Liver (tissue), 9 donors: Measurements from ENCODE around the gene FADS3. TPM values are rescaled to one million over a fixed set of nuclear protein-coding genes. Genes with fewer than 3 reads are reported as not detected.

Source experiments
- DNase-seq: peaks from one replicate; pipeline ENCODE4 v3.0.0-alpha.2; 2017; ENCODE audit warnings: low spot score
- H3K27ac ChIP-seq, 2 donors: one replicate each; pipeline ENCODE4 v1.7.0; 2013; ENCODE audit warnings: inconsistent platforms in 2 of 2, low read length in 2 of 2, control low read depth in 1 of 2, low read depth in 1 of 2, mild to moderate bottlenecking in 1 of 2
- H3K27me3 ChIP-seq, 4 donors: one replicate each; pipeline versions ENCODE4 v1.6.1 to v1.7.0; 2013; ENCODE audit warnings: low read length in 3 of 4, inconsistent platforms in 1 of 4, mild to moderate bottlenecking in 1 of 4, moderate library complexity in 1 of 4; ENCODE audit not compliant: control insufficient read depth in 4 of 4, insufficient read depth in 4 of 4
- H3K36me3 ChIP-seq, 4 donors: one replicate each; pipeline versions ENCODE4 v1.6.1 to v1.7.0; 2013; ENCODE audit warnings: low read length in 3 of 4, mild to moderate bottlenecking in 3 of 4, low read depth in 1 of 4, moderate library complexity in 1 of 4; ENCODE audit not compliant: control insufficient read depth in 4 of 4, insufficient read depth in 3 of 4
- H3K4me1 ChIP-seq, 4 donors: one replicate each; pipeline versions ENCODE4 v1.6.1 to v1.7.0; 2013; ENCODE audit warnings: low read length in 3 of 4, mild to moderate bottlenecking in 3 of 4, moderate library complexity in 1 of 4; ENCODE audit not compliant: control insufficient read depth in 4 of 4, insufficient read depth in 4 of 4
- H3K4me3 ChIP-seq, 3 donors: one replicate each; pipeline versions ENCODE4 v1.6.1 to v1.7.0; 2013; ENCODE audit warnings: low read length in 3 of 3, control low read depth in 1 of 3, low read depth in 1 of 3, mild to moderate bottlenecking in 1 of 3
- H3K9ac ChIP-seq, 2 donors: one replicate each; pipeline ENCODE4 v1.7.0; 2013; ENCODE audit warnings: low read length in 2 of 2, mild to moderate bottlenecking in 2 of 2, moderate library complexity in 2 of 2, control low read depth in 1 of 2, low read depth in 1 of 2
- H3K9me3 ChIP-seq, 4 donors: one replicate each; pipeline versions ENCODE4 v1.6.1 to v1.7.0; 2013; ENCODE audit warnings: low read length in 3 of 4; ENCODE audit not compliant: control insufficient read depth in 4 of 4
- EGR1 ChIP-seq, 2 donors: IDR thresholded peaks; 2 replicates each; pipeline ENCODE4 v1.6.1; 2016 to 2018; ENCODE audit warnings: antibody characterized with exemption in 2 of 2, low read depth in 2 of 2
- FOXA1 ChIP-seq: IDR thresholded peaks from 2 replicates; pipeline ENCODE4 v1.6.1; 2016; ENCODE audit warnings: antibody characterized with exemption
- FOXA2 ChIP-seq: IDR thresholded peaks from 2 replicates; pipeline ENCODE4 v1.6.1; 2016; ENCODE audit warnings: antibody characterized with exemption
- GABPA ChIP-seq, 2 donors: IDR thresholded peaks in 1 of 2; conservative IDR thresholded peaks in 1 of 2; 2 replicates each; pipeline ENCODE4 v1.6.1; 2016; ENCODE audit warnings: antibody characterized with exemption in 2 of 2, mild to moderate bottlenecking in 1 of 2, moderate library complexity in 1 of 2
- HNF4A ChIP-seq, 2 donors: conservative IDR thresholded peaks; 2 replicates each; pipeline ENCODE4 v1.6.1; 2016; ENCODE audit warnings: antibody characterized with exemption in 2 of 2, mild to moderate bottlenecking in 2 of 2
- HNF4G ChIP-seq: IDR thresholded peaks from 2 replicates; pipeline ENCODE4 v1.6.1; 2016; ENCODE audit warnings: antibody characterized with exemption
- JUND ChIP-seq, 2 donors: IDR thresholded peaks; 2 replicates each; pipeline ENCODE4 v1.6.1; 2016; ENCODE audit warnings: antibody characterized with exemption in 2 of 2
- NR2F2 ChIP-seq: IDR thresholded peaks from 2 replicates; pipeline ENCODE4 v1.6.1; 2016; ENCODE audit warnings: antibody characterized with exemption
- RAD21 ChIP-seq, 2 donors: IDR thresholded peaks; 2 replicates each; pipeline ENCODE4 v1.6.1; 2016; ENCODE audit warnings: antibody characterized with exemption in 2 of 2, mild to moderate bottlenecking in 2 of 2
- REST ChIP-seq: IDR thresholded peaks from 2 replicates; pipeline ENCODE4 v1.6.1; 2016; ENCODE audit warnings: antibody characterized with exemption, mild to moderate bottlenecking
- RXRA ChIP-seq, 2 donors: IDR thresholded peaks; 2 replicates each; pipeline ENCODE4 v1.6.1; 2017 to 2018; ENCODE audit warnings: antibody characterized with exemption in 2 of 2, mild to moderate bottlenecking in 1 of 2
- SP1 ChIP-seq: IDR thresholded peaks from 2 replicates; pipeline ENCODE4 v1.6.1; 2018; ENCODE audit warnings: antibody characterized with exemption, mild to moderate bottlenecking
- TAF1 ChIP-seq: conservative IDR thresholded peaks from 2 replicates; pipeline ENCODE4 v1.6.1; 2016; ENCODE audit warnings: antibody characterized with exemption, mild to moderate bottlenecking
- YY1 ChIP-seq: IDR thresholded peaks from 2 replicates; pipeline ENCODE4 v1.6.1; 2016; ENCODE audit warnings: antibody characterized with exemption, mild to moderate bottlenecking
- WGBS: extraction: QIAGEN DNeasy Blood & Tissue Kit; methylation state at CpG from one replicate; pipeline ENCODE4 v1.1.7; 2013; 5-methylcytosine and 5-hydroxymethylcytosine counted together
- polyA plus RNA-seq, 2 donors: library from polyadenylated mRNA; stranded (reverse) in 1 of 2; unstranded in 1 of 2; fragments of 200-250 nt in 1 of 2; fragments of >200 nt in 1 of 2; fragmentation: Nextera tagmentation in 1 of 2; extraction: Ambion mirVana in 1 of 2; gene quantifications; one replicate each; pipeline versions ENCODE4 v1.2.1 to v1.2.3, GENCODE V29; 2013 to 2015
- total RNA-seq, 2 donors: library from RNA; depleted of rRNA; stranded (reverse); fragments of >200 nt; gene quantifications; one replicate each; pipeline ENCODE4 v1.2.3, GENCODE V29; 2014
- TF ChIP-seq, protein P1 (sequence below): IDR thresholded peaks from 2 replicates; pipeline ENCODE4 v1.6.1; 2016; ENCODE audit warnings: antibody characterized with exemption
- TF ChIP-seq, protein P2 (sequence below): fragments of 150-350 bp; IDR thresholded peaks from 2 replicates; pipeline ENCODE4 v1.5.1; 2017; ENCODE audit warnings: improper control_type of control experiment, low read depth, low read length; ENCODE audit not compliant: missing input control
- TF ChIP-seq, protein P3 (sequence below): IDR thresholded peaks from 2 replicates; pipeline ENCODE4 v1.6.1; 2016; ENCODE audit warnings: antibody characterized with exemption
- donor health status: healthy.
- donor health status: healthy.
- donor health status: healthy.
- donor health status: healthy.
- donor health status: healthy.

The FADS3 gene
- total and polyA plus RNA-seq, 4 donors, result 8.3 to 13.6 (median 10.3) TPM

- Histone ChIP-seq H3K27ac (no peak overlapping the region), H3K9me3 (no peaks in the 10 kb centered on the region), H3K9ac (no peak overlapping the region), H3K4me1 (no peaks in the 10 kb centered on the region), H3K36me3 (no peaks in the 10 kb centered on the region), H3K27me3 (no peaks in the 10 kb centered on the region), H3K4me3 (no peak overlapping the region)
- WGBS, result 90% methylated on average over 6 of the region's 6 CpGs
- TF ChIP-seq HNF4A (conservative IDR thresholded peaks at IDR 0.05) (no peak), NR2F2 (no peak), GABPA (IDR thresholded peaks at IDR 0.05 in 1 of 2, conservative IDR thresholded peaks at IDR 0.05 in 1 of 2) (no peak), FOXA2 (no peak), RAD21 (IDR thresholded peaks at IDR 0.05) (no peak), HNF4G (no peak), TAF1 (no peak), SP1 (no peak), EGR1 (IDR thresholded peaks at IDR 0.05; ENCODE audit: low read depth in 2 of 2) (no peak), YY1 (no peak)
- TF ChIP-seq, protein P1, sequence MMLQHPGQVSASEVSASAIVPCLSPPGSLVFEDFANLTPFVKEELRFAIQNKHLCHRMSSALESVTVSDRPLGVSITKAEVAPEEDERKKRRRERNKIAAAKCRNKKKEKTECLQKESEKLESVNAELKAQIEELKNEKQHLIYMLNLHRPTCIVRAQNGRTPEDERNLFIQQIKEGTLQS, result no peak
- TF ChIP-seq, protein P2, sequence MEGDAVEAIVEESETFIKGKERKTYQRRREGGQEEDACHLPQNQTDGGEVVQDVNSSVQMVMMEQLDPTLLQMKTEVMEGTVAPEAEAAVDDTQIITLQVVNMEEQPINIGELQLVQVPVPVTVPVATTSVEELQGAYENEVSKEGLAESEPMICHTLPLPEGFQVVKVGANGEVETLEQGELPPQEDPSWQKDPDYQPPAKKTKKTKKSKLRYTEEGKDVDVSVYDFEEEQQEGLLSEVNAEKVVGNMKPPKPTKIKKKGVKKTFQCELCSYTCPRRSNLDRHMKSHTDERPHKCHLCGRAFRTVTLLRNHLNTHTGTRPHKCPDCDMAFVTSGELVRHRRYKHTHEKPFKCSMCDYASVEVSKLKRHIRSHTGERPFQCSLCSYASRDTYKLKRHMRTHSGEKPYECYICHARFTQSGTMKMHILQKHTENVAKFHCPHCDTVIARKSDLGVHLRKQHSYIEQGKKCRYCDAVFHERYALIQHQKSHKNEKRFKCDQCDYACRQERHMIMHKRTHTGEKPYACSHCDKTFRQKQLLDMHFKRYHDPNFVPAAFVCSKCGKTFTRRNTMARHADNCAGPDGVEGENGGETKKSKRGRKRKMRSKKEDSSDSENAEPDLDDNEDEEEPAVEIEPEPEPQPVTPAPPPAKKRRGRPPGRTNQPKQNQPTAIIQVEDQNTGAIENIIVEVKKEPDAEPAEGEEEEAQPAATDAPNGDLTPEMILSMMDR, result no peak
- DNase-seq, result no peak
These were observed 10.9 kb downstream of the FADS3 start for GRCh38 chr11:61880454-61880853.

DNA sequence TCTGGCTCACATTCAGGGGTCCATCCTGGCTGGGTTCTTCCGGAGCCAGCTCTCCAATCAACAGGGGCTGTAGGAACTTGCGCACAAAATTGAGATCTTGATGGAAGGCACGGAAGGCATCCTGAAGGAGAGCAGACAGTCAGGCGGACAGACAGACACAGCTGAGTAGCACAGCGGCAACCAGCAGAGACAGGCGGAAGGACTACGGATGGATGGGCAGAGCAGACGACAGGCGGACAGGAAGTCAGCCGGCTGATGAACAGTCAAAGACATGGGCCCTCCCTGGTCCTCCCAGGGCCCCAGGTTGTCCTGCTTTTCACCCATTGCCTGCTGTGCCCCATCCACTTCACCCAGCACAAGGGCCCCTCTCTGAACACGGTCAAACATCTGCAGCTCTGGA, 11.3 kb downstream of the FADS3 start:
- H3K36me3 ChIP-seq, result no peaks in the 10 kb centered on the region
- no peak for DNase-seq
- no peaks in the 10 kb centered on the region for H3K4me1 ChIP-seq
- no peak overlapping the region for H3K9ac ChIP-seq
- no peak overlapping the region for H3K27ac ChIP-seq
- H3K9me3 ChIP-seq, result no peaks in the 10 kb centered on the region
- 93% methylated on average over 11 of the region's 11 CpGs for WGBS
- H3K4me3 ChIP-seq, result no peak overlapping the region
- H3K27me3 ChIP-seq, result no peaks in the 10 kb centered on the region
- TF ChIP-seq NR2F2 (no peak), TAF1 (no peak), FOXA1 (no peak), GABPA (IDR thresholded peaks at IDR 0.05 in 1 of 2, conservative IDR thresholded peaks at IDR 0.05 in 1 of 2) (no peak), RXRA (IDR thresholded peaks at IDR 0.05) (no peak), EGR1 (IDR thresholded peaks at IDR 0.05; ENCODE audit: low read depth in 2 of 2) (no peak), JUND (IDR thresholded peaks at IDR 0.05) (no peak), SP1 (no peak), HNF4G (no peak), REST (no peak)
- TF ChIP-seq, protein P3, sequence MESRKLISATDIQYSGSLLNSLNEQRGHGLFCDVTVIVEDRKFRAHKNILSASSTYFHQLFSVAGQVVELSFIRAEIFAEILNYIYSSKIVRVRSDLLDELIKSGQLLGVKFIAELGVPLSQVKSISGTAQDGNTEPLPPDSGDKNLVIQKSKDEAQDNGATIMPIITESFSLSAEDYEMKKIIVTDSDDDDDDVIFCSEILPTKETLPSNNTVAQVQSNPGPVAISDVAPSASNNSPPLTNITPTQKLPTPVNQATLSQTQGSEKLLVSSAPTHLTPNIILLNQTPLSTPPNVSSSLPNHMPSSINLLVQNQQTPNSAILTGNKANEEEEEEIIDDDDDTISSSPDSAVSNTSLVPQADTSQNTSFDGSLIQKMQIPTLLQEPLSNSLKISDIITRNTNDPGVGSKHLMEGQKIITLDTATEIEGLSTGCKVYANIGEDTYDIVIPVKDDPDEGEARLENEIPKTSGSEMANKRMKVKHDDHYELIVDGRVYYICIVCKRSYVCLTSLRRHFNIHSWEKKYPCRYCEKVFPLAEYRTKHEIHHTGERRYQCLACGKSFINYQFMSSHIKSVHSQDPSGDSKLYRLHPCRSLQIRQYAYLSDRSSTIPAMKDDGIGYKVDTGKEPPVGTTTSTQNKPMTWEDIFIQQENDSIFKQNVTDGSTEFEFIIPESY, result no peak
- TF ChIP-seq, protein P1, result no peak
